Measurements from ENCODE around the gene BUD13. TPM values are rescaled to one million over a fixed set of nuclear protein-coding genes. Genes with fewer than 3 reads are reported as not detected.

Gene BUD13
- total RNA-seq, 4 donors from 2014 or later: 10.8 to 17.1 (median 12.5) TPM

GRCh38 chr11:116798368-116798767, 25.6 kb upstream of the BUD13 start:
- intact Hi-C loops (cut with DNase I): no loop called here
- 86% methylated on average over 5 of the region's 5 CpGs for WGBS

DNA sequence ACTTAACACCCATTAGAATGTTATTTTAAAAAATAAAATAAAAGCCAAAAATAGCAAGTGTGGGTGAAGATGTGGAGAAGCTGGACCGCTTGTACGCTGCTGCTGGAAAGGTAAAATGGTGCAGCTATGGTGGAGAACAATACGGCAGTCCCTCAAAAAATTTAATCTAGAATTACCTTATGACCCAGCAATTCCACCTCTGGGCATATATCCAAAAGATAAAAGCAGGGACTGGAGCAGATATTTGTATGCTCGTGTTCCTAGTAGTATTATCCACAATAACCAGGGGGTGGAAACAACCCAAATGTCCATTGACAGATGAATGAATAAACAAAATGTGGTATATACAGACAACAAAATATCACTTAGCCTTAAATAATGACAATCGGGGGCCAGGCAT, 25.0 kb upstream of the BUD13 start:
- TF ChIP-seq POLR2AphosphoS5 (IDR thresholded peaks at IDR 0.05): no peak
- TF ChIP-seq CTCF (IDR thresholded peaks at IDR 0.05): no peak
- TF ChIP-seq EP300 (IDR thresholded peaks at IDR 0.05): no peak
- TF ChIP-seq POLR2A (IDR thresholded peaks at IDR 0.05; ENCODE audit: low read depth): no peak
- Histone ChIP-seq H3K36me3 (no peaks in the 10 kb centered on the region), H3K27me3 (no peaks in the 10 kb centered on the region), H3K9me3 (no peaks in the 10 kb centered on the region), H3K4me3 (no peak overlapping the region), H3K27ac (replicated peaks in 1 of 4) (no peak overlapping the region), H3K4me1 (no peaks in the 10 kb centered on the region)
- intact Hi-C loops (cut with DNase I): no loop called here
- DNase-seq (ENCODE audit: extremely low spot score): no peak
- 91% methylated on average over 5 of the region's 5 CpGs for WGBS

More at GRCh38 chr11:116798368-116798767, 25.6 kb upstream of the BUD13 start:
- Histone ChIP-seq H3K4me3 (no peak overlapping the region), H3K4me1 (no peaks in the 10 kb centered on the region), H3K9me3 (no peaks in the 10 kb centered on the region), H3K36me3 (no peaks in the 10 kb centered on the region), H3K27me3 (no peaks in the 10 kb centered on the region), H3K27ac (replicated peaks in 1 of 4) (no peak overlapping the region)
- TF ChIP-seq POLR2A (IDR thresholded peaks at IDR 0.05; ENCODE audit: low read depth) (no peak), EP300 (IDR thresholded peaks at IDR 0.05) (no peak), POLR2AphosphoS5 (IDR thresholded peaks at IDR 0.05) (no peak), CTCF (IDR thresholded peaks at IDR 0.05) (no peak)
- no peak for DNase-seq (ENCODE audit: extremely low spot score)

DNA sequence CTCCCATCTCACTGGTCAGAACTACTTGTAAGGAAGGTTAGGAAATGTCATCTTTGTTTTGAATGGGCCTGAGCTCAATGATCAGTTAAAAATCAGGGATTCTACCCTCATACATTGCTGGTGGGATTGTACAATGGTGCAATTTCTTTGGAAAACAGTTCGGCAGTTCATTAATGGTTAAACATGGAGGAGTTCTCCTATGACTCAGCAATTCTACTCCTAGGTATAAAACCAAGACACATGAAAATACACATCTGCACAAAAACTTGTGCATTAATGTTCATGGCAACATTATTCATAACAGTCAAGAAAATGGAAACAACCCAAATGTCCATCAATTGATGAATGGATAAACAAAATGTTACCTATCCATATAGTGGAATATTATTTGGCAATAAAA, 23.8 kb upstream of the BUD13 start:
- Histone ChIP-seq H3K27ac (replicated peaks in 1 of 4) (no peak overlapping the region), H3K9me3 (no peaks in the 10 kb centered on the region), H3K36me3 (no peaks in the 10 kb centered on the region), H3K27me3 (no peaks in the 10 kb centered on the region), H3K4me1 (peaks cover 1 to 4% (median 2%) of the 10 kb centered on the region in 4 donors), H3K4me3 (no peak overlapping the region)
- TF ChIP-seq CTCF (IDR thresholded peaks at IDR 0.05): no peak
- TF ChIP-seq EP300 (IDR thresholded peaks at IDR 0.05): no peak
- WGBS: 74% methylated on average over 1 of the region's 1 CpG
- intact Hi-C loops (cut with DNase I): no loop called here
- DNase-seq (ENCODE audit: extremely low spot score): no peak

GRCh38 chr11:116794851-116795250, 22.1 kb upstream of the BUD13 start:
- Histone ChIP-seq H3K36me3 (no peaks in the 10 kb centered on the region), H3K27me3 (no peaks in the 10 kb centered on the region), H3K27ac (replicated peaks in 1 of 4) (no peak overlapping the region), H3K9me3 (no peaks in the 10 kb centered on the region), H3K4me3 (no peak overlapping the region), H3K4me1 (peaks cover 8 to 13% (median 10%) of the 10 kb centered on the region in 4 donors)
- TF ChIP-seq CTCF (IDR thresholded peaks at IDR 0.05) (no peak), EP300 (IDR thresholded peaks at IDR 0.05) (no peak), POLR2AphosphoS5 (IDR thresholded peaks at IDR 0.05) (no peak), POLR2A (IDR thresholded peaks at IDR 0.05; ENCODE audit: low read depth) (no peak)
- 86% methylated on average over 2 of the region's 2 CpGs for WGBS
- no peak for DNase-seq (ENCODE audit: extremely low spot score)
- intact Hi-C loops (cut with DNase I): no loop called here

DNA sequence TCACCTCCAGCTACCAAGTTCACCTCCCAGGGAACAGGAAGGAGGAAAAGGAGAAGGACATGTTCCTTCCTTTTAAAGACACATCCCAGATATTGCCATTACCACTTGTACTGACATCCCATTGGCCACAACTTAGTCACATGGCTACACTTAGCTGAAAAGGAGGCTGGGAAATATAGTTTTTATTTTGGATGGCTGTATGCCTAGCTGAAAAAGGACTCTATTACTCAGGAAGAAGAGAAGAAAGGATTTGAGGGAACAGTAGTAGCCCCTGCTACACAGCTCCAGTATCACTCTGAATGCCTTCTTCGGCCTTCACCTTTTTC, 20.9 kb upstream of the BUD13 start:
- intact Hi-C loops (cut with DNase I): loop anchor here (2.0 kb wide), 1 partner anchor 41 kb away; no protein-coding TSS in a partner anchor
- 92% methylated on average over 1 of the region's 1 CpG for WGBS

More for the DNA sequence above, 20.9 kb upstream of the BUD13 start:
- H3K27ac ChIP-seq (replicated peaks in 1 of 4): no peak overlapping the region
- no peaks in the 10 kb centered on the region for H3K9me3 ChIP-seq
- H3K4me1 ChIP-seq: peaks cover 8 to 15% (median 10%) of the 10 kb centered on the region in 4 donors
- H3K4me3 ChIP-seq: no peak overlapping the region
- H3K27me3 ChIP-seq: no peaks in the 10 kb centered on the region
- no peak for DNase-seq (ENCODE audit: extremely low spot score)
- no peaks in the 10 kb centered on the region for H3K36me3 ChIP-seq
- no peak for TF ChIP-seq EP300 (IDR thresholded peaks at IDR 0.05)
- no peak for TF ChIP-seq CTCF (IDR thresholded peaks at IDR 0.05)
- TF ChIP-seq POLR2AphosphoS5 (IDR thresholded peaks at IDR 0.05): no peak
- no peak for TF ChIP-seq POLR2A (IDR thresholded peaks at IDR 0.05; ENCODE audit: low read depth)

Measured in esophagus muscularis mucosa (tissue), 4 donors.